Keratinocyte (primary cell): ENCODE results near the gene GRIA4. TPM values are rescaled to one million over a fixed set of nuclear protein-coding genes. Genes with fewer than 3 reads are reported as not detected.

Source experiments
- DNase-seq: peaks from one replicate; pipeline ENCODE4 v3.0.0-alpha.2; 2011; ENCODE audit warnings: low read depth, missing footprints, low spot score
- FAIRE-seq: peaks from 2 replicates; lab custom pipeline; 2011; peaks lifted over from hg19 to GRCh38; lab: Jason Lieb, UNC
- H2AFZ ChIP-seq: 2 replicates; pipeline ENCODE4 v1.6.0; 2012; ENCODE audit warnings: low read length, control low read depth, inconsistent platforms; ENCODE audit not compliant: control insufficient read depth
- H3K27ac ChIP-seq: 2 replicates; pipeline ENCODE4 v1.5.1; 2011; ENCODE audit warnings: low read length; ENCODE audit not compliant: control insufficient read depth, insufficient read depth
- H3K27me3 ChIP-seq: 3 replicates; pipeline ENCODE4 v1.6.0; 2011; ENCODE audit warnings: low read length; ENCODE audit not compliant: control insufficient read depth, insufficient read depth; ENCODE audit errors: extremely low read depth
- H3K36me3 ChIP-seq, 2 experiments: 2 replicates in 1 of 2; 3 replicates in 1 of 2; pipeline ENCODE4 v1.5.1; 2011; ENCODE audit warnings: low read length in 2 of 2, mild to moderate bottlenecking in 1 of 2; ENCODE audit not compliant: control insufficient read depth in 2 of 2, insufficient read depth in 2 of 2; ENCODE audit errors: extremely low read depth in 1 of 2
- H3K4me1 ChIP-seq: 3 replicates; pipeline ENCODE4 v1.5.1; 2011; ENCODE audit warnings: low read length; ENCODE audit not compliant: control insufficient read depth, insufficient read depth; ENCODE audit errors: extremely low read depth
- H3K4me2 ChIP-seq: 3 replicates; pipeline ENCODE4 v1.6.0; 2011; ENCODE audit warnings: low read depth, low read length; ENCODE audit not compliant: control insufficient read depth, insufficient read depth; ENCODE audit errors: extremely low read depth
- H3K4me3 ChIP-seq, 3 experiments: fragments of 200-600 bp in 1 of 3; sonication (generic) in 1 of 3; 2 replicates in 2 of 3; 3 replicates in 1 of 3; pipeline ENCODE4 v1.5.1; 2011 to 2016; ENCODE audit warnings: low read length in 3 of 3, mild to moderate bottlenecking in 3 of 3, control low read depth in 2 of 3, inconsistent platforms in 1 of 3, low read depth in 1 of 3, mixed read lengths in 1 of 3, mixed run types in 1 of 3, moderate library complexity in 1 of 3; ENCODE audit not compliant: control insufficient read depth in 2 of 3, insufficient read depth in 2 of 3; ENCODE audit errors: extremely low read depth in 1 of 3
- H3K79me2 ChIP-seq: 2 replicates; pipeline ENCODE4 v1.6.0; 2012; ENCODE audit warnings: low read length; ENCODE audit not compliant: control insufficient read depth, insufficient read depth
- H3K9ac ChIP-seq: 3 replicates; pipeline ENCODE4 v1.6.0; 2011; ENCODE audit warnings: low read length; ENCODE audit not compliant: control insufficient read depth, insufficient read depth; ENCODE audit errors: extremely low read depth
- H3K9me1 ChIP-seq: 3 replicates; pipeline ENCODE4 v1.6.0; 2011; ENCODE audit warnings: low read length; ENCODE audit not compliant: control insufficient read depth, insufficient read depth; ENCODE audit errors: extremely low read depth
- H3K9me3 ChIP-seq: 2 replicates; pipeline ENCODE4 v1.5.1; 2012; ENCODE audit warnings: low read depth, low read length; ENCODE audit not compliant: control insufficient read depth
- H4K20me1 ChIP-seq: 3 replicates; pipeline ENCODE4 v1.6.0; 2011; ENCODE audit warnings: low read length; ENCODE audit not compliant: control insufficient read depth, insufficient read depth; ENCODE audit errors: extremely low read depth
- CTCF ChIP-seq, 3 experiments: IDR thresholded peaks in 1 of 3; conservative IDR thresholded peaks in 1 of 3; optimal IDR thresholded peaks in 1 of 3; 2 replicates in 2 of 3; 3 replicates in 1 of 3; pipeline versions ENCODE3 to v1.5.1; 2011; ENCODE audit warnings: low read length in 3 of 3, mild to moderate bottlenecking in 3 of 3, moderate library complexity in 2 of 3, control low read depth in 1 of 3, inconsistent platforms in 1 of 3; ENCODE audit not compliant: insufficient read depth in 2 of 3; ENCODE audit errors: extremely low read depth in 1 of 3
- EZH2 ChIP-seq: IDR thresholded peaks from one replicate; pipeline ENCODE4 v1.6.1; 2012; ENCODE audit warnings: inconsistent platforms, mild to moderate bottlenecking, low read length, moderate library complexity
- dilution Hi-C: fragments of 300-500 bp; cut with MboI; formaldehyde crosslinking; loops from one replicate; pipeline ENCODE4 v1.7.0; 2020; ENCODE audit warnings: low sequenced_read_pairs; ENCODE audit not compliant: extremely low pct_ligation_motif_present
- polyA plus RNA-seq, 5 experiments: library from polyadenylated mRNA; depleted of rRNA in 3 of 5; stranded (reverse) in 3 of 5; stranded (forward) in 1 of 5; unstranded in 1 of 5; fragments of >200 nt; gene quantifications; 1 replicate in 1 of 5; 2 replicates in 3 of 5; 3 replicates in 1 of 5; pipeline versions ENCODE4 v1.2.1 to v1.2.3, GENCODE V29; 2011 to 2012; ENCODE audit warnings: missing spikeins in 2 of 5, low read depth in 1 of 5, low replicate concordance in 1 of 5

GRIA4 gene
- polyA plus RNA-seq, 1 donor (not counting 4 experiments of a cell fraction or from before 2014, with no cell fraction given) = not detected

- FAIRE-seq (no peak), DNase-seq (no peak)
- Histone ChIP-seq H3K36me3 (no peaks in the 10 kb centered on the region), H3K9ac (no peak overlapping the region), H3K4me1 (no peaks in the 10 kb centered on the region), H3K4me2 (no peak overlapping the region), H3K79me2 (no peaks in the 10 kb centered on the region), H3K9me3 (no peaks in the 10 kb centered on the region), H3K9me1 (no peaks in the 10 kb centered on the region), H4K20me1 (no peaks in the 10 kb centered on the region), H3K4me3 (no peak overlapping the region), H3K27me3 (no peaks in the 10 kb centered on the region), H3K27ac (no peak overlapping the region), H2AFZ (no peak overlapping the region)
- no peak for TF ChIP-seq CTCF (optimal IDR thresholded peaks at IDR 0.05 in 1 of 3, IDR thresholded peaks at IDR 0.05 in 1 of 3, conservative IDR thresholded peaks at IDR 0.05 in 1 of 3; ENCODE audit: extremely low read depth in 1 of 3, insufficient read depth in 2 of 3, low read length in 3 of 3)
- no peak for TF ChIP-seq EZH2
- dilution Hi-C loops = no loop called here
Measured at GRCh38 chr11:105738986-105739795, 129.3 kb downstream of the GRIA4 start.

- Histone ChIP-seq H3K79me2 (no peaks in the 10 kb centered on the region), H3K9me1 (no peaks in the 10 kb centered on the region), H3K4me2 (no peak overlapping the region), H2AFZ (no peak overlapping the region), H3K27ac (no peak overlapping the region), H3K4me1 (no peaks in the 10 kb centered on the region), H3K9ac (no peak overlapping the region), H3K9me3 (no peaks in the 10 kb centered on the region), H3K27me3 (no peaks in the 10 kb centered on the region), H3K36me3 (no peaks in the 10 kb centered on the region), H3K4me3 (no peak overlapping the region), H4K20me1 (no peaks in the 10 kb centered on the region)
- dilution Hi-C loops = no loop called here
- FAIRE-seq = no peak
- TF ChIP-seq CTCF (optimal IDR thresholded peaks at IDR 0.05 in 1 of 3, IDR thresholded peaks at IDR 0.05 in 1 of 3, conservative IDR thresholded peaks at IDR 0.05 in 1 of 3; ENCODE audit: extremely low read depth in 1 of 3, insufficient read depth in 2 of 3, low read length in 3 of 3) (no peak), EZH2 (no peak)
- DNase-seq = no peak
Measured at GRCh38 chr11:105740164-105740903, 130.5 kb downstream of the GRIA4 start.
